Smooth muscle cell (in vitro differentiated cells): ENCODE results near the gene ARHGEF10L. TPM values are rescaled to one million over a fixed set of nuclear protein-coding genes. Genes with fewer than 3 reads are reported as not detected.

ENCODE experiments used
- DNase-seq: peaks from one replicate; lab custom pipeline; 2025; ENCODE audit not compliant: unreplicated experiment; lab: John Stamatoyannopoulos, UW
- H2AFZ ChIP-seq: fragments of 200-600 bp; sonication (generic); 2 replicates; pipeline ENCODE4 v1.6.0; 2016; ENCODE audit warnings: antibody characterized with exemption, low read depth, mild to moderate bottlenecking
- H3F3A ChIP-seq: fragments of 200-600 bp; sonication (generic); 2 replicates; pipeline ENCODE4 v1.6.0; 2017; ENCODE audit warnings: antibody characterized with exemption, low read depth
- H3K27ac ChIP-seq: fragments of 200-600 bp; sonication (generic); 2 replicates; pipeline ENCODE4 v1.5.1; 2016; ENCODE audit warnings: low read depth, mild to moderate bottlenecking
- H3K27me3 ChIP-seq: fragments of 200-600 bp; sonication (generic); 2 replicates; pipeline ENCODE4 v1.6.1; 2016; ENCODE audit warnings: low read depth, mild to moderate bottlenecking
- H3K36me3 ChIP-seq: fragments of 200-600 bp; sonication (generic); 2 replicates; pipeline ENCODE4 v1.5.1; 2016; ENCODE audit warnings: low read depth
- H3K4me1 ChIP-seq: fragments of 200-600 bp; sonication (generic); 2 replicates; pipeline ENCODE4 v1.5.1; 2016; ENCODE audit warnings: low read depth
- H3K4me2 ChIP-seq: fragments of 200-600 bp; sonication (generic); 2 replicates; pipeline ENCODE4 v1.6.0; 2016; ENCODE audit warnings: mild to moderate bottlenecking
- H3K4me3 ChIP-seq: fragments of 200-600 bp; sonication (generic); 2 replicates; pipeline ENCODE4 v1.5.1; 2016; ENCODE audit warnings: mild to moderate bottlenecking
- H3K79me2 ChIP-seq: fragments of 200-600 bp; sonication (generic); 2 replicates; pipeline ENCODE4 v1.6.0; 2016; ENCODE audit warnings: low read depth, mild to moderate bottlenecking
- H3K9ac ChIP-seq: fragments of 200-600 bp; sonication (generic); 2 replicates; pipeline ENCODE4 v1.6.0; 2016; ENCODE audit warnings: low read depth
- H3K9me3 ChIP-seq: fragments of 200-600 bp; sonication (generic); replicated peaks from 2 replicates; pipeline ENCODE4 v1.5.1; 2016; ENCODE audit warnings: low read depth
- H4K20me1 ChIP-seq: fragments of 200-600 bp; sonication (generic); 2 replicates; pipeline ENCODE4 v1.6.0; 2016; ENCODE audit warnings: low read depth
- WGBS: methylation state at CpG from one replicate; pipeline ENCODE4 v1.1.7; 2016; ENCODE audit warnings: low lambda C conversion rate; 5-methylcytosine and 5-hydroxymethylcytosine counted together
- polyA plus RNA-seq: library from polyadenylated mRNA; unstranded; fragments of >200 nt; fragmentation: Nextera tagmentation; extraction: Ambion mirVana; gene quantifications from 2 replicates; pipeline ENCODE4 v1.2.1, GENCODE V29; 2016
- total RNA-seq: library from RNA; depleted of rRNA; stranded (reverse); fragments of >200 nt; gene quantifications from 2 replicates; pipeline ENCODE4 v1.2.3, GENCODE V29; 2014
- TF ChIP-seq, protein P1 (sequence below): fragments of 200-600 bp; sonication (generic); IDR thresholded peaks from 2 replicates; pipeline ENCODE4 v1.5.1; 2017; ENCODE audit warnings: borderline replicate concordance, mild to moderate bottlenecking, antibody characterized with exemption; ENCODE audit not compliant: insufficient read depth, poor library complexity, severe bottlenecking

ARHGEF10L gene
- total and polyA plus RNA-seq, 2 experiments from 2014 or later, result 6.6 to 13.7 TPM

DNA sequence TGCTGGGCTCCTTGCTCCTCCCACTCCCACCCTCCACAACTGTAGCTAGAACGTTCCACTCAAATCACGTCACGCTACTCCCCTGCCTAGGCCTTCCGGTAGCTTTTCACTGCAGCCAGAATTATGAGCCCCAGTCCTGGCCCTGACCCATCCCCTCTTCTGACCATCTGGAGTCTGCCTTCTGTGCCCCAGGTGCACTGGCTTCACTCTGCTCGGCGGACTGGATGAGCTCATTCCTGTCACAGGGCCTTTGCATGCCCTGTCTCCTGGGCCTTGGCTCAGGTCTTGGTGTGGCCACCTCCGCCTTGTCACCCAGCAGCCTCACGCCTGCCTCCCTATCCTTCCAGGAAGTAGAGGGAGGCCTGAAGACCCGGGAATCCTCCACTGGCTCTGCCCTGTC is 153.1 kb downstream of the ARHGEF10L start:
- Histone ChIP-seq H3K9me3 (no peaks in the 10 kb centered on the region), H3K4me3 (no peak overlapping the region), H3K9ac (no peak overlapping the region), H3K27me3 (no peaks in the 10 kb centered on the region), H3K79me2 (no peaks in the 10 kb centered on the region), H4K20me1 (no peaks in the 10 kb centered on the region), H2AFZ (no peak overlapping the region), H3K4me2 (no peak overlapping the region), H3K4me1 (no peaks in the 10 kb centered on the region), H3K27ac (no peak overlapping the region), H3F3A (no peaks in the 10 kb centered on the region), H3K36me3 (no peaks in the 10 kb centered on the region)
- TF ChIP-seq, protein P1, sequence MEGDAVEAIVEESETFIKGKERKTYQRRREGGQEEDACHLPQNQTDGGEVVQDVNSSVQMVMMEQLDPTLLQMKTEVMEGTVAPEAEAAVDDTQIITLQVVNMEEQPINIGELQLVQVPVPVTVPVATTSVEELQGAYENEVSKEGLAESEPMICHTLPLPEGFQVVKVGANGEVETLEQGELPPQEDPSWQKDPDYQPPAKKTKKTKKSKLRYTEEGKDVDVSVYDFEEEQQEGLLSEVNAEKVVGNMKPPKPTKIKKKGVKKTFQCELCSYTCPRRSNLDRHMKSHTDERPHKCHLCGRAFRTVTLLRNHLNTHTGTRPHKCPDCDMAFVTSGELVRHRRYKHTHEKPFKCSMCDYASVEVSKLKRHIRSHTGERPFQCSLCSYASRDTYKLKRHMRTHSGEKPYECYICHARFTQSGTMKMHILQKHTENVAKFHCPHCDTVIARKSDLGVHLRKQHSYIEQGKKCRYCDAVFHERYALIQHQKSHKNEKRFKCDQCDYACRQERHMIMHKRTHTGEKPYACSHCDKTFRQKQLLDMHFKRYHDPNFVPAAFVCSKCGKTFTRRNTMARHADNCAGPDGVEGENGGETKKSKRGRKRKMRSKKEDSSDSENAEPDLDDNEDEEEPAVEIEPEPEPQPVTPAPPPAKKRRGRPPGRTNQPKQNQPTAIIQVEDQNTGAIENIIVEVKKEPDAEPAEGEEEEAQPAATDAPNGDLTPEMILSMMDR, result no peak
- 86% methylated on average over 9 of the region's 9 CpGs for WGBS
- no peak for DNase-seq

DNA sequence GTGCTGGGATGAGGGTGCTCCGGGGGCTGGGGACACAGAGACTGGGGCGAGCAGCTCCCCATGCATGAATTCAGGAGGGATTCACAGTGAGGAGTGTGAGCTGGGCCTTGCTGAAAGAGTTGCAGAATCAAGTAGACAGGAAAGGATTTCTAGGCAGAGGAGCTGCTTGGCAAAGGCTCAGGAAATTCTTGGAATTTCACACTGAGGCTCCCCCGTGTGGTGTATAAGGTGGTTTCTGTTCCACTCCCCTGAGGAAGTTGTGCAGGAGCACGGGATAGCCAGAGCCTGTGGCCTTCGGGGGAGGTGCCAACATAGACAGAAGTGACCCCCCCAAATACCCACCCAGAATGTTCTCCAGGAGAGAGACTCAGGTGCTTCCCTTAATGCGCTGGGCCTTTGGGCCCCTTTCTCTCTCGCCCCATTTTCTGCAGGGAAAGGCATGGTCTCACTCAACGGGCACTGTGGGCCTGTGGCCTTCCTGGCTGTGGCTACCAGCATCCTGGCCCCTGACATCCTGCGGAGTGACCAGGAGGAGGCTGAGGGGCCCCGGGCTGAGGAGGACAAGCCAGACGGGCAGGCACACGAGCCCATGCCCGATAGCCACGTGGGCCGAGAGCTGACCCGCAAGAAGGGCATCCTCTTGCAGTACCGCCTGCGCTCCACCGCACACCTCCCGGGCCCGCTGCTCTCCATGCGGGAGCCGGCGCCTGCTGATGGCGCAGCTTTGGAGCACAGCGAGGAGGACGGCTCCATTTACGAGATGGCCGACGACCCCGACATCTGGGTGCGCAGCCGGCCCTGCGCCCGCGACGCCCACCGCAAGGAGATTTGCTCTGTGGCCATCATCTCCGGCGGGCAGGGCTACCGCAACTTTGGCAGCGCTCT is 157.2 kb downstream of the ARHGEF10L start:
- no peak for DNase-seq
- TF ChIP-seq, protein P1, result peak; percentile 8
- 87% methylated on average over 41 of the region's 42 CpGs for WGBS
- no peaks in the 10 kb centered on the region for H3K36me3 ChIP-seq
- no peaks in the 10 kb centered on the region for H3F3A ChIP-seq
- H3K27me3 ChIP-seq, result no peaks in the 10 kb centered on the region
- H2AFZ ChIP-seq, result no peak overlapping the region
- no peaks in the 10 kb centered on the region for H4K20me1 ChIP-seq
- no peak overlapping the region for H3K9ac ChIP-seq
- H3K4me2 ChIP-seq, result no peak overlapping the region
- no peak overlapping the region for H3K4me3 ChIP-seq
- H3K9me3 ChIP-seq, result no peaks in the 10 kb centered on the region
- H3K27ac ChIP-seq, result no peak overlapping the region
- no peaks in the 10 kb centered on the region for H3K4me1 ChIP-seq
- no peaks in the 10 kb centered on the region for H3K79me2 ChIP-seq

DNA sequence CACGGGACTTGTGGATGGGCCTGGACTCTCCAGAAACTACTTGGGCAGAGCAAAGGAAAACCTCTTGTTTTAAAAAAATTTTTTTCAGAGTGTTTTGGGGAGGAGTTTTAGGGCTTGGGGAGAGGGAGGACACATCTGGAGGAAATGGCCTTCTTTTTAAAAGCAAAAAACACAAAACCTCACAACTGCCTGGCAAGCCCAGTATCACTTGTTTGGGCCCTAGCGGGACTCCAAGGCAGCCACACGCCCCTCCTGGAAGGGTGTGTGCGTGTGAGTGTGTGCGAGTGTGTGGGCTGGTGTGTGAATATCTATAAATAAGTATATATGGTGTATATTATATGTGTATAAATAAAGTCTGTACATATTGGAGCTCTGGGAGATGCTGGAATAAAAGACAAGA is 158.0 kb downstream of the ARHGEF10L start:
- H3K4me2 ChIP-seq, result no peak overlapping the region
- H3F3A ChIP-seq, result no peaks in the 10 kb centered on the region
- no peaks in the 10 kb centered on the region for H3K27me3 ChIP-seq
- H3K27ac ChIP-seq, result no peak overlapping the region
- H3K9me3 ChIP-seq, result no peaks in the 10 kb centered on the region
- no peaks in the 10 kb centered on the region for H4K20me1 ChIP-seq
- TF ChIP-seq, protein P1, result no peak
- H3K4me1 ChIP-seq, result no peaks in the 10 kb centered on the region
- H3K9ac ChIP-seq, result no peak overlapping the region
- 94% methylated on average over 5 of the region's 5 CpGs for WGBS
- H3K36me3 ChIP-seq, result no peaks in the 10 kb centered on the region
- H3K4me3 ChIP-seq, result no peak overlapping the region
- DNase-seq, result no peak
- no peak overlapping the region for H2AFZ ChIP-seq
- no peaks in the 10 kb centered on the region for H3K79me2 ChIP-seq

DNA sequence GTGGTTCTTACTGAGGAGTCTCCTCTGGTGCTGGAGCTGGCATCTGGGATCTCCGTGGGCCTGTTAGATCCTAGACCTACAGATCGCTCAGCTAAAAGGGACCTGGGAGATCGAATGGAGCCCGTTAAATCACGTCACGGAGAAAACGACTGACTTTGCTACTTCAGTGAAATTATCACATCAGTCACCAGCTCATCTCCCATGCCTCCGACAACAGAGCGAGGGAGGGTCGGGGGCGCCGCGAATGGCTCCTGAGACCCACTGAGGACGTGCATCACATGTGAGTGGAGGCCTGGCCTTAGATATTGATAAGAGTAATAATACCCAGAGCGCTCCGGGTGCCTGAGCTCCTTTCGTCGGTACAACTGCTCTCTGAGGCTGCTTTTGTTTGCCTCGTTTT is 160.1 kb downstream of the ARHGEF10L start:
- Histone ChIP-seq H3K9me3 (no peaks in the 10 kb centered on the region), H3K4me2 (no peak overlapping the region), H3K4me3 (no peak overlapping the region), H4K20me1 (no peaks in the 10 kb centered on the region), H3K4me1 (no peaks in the 10 kb centered on the region), H3K9ac (no peak overlapping the region), H3K79me2 (no peaks in the 10 kb centered on the region), H3K27ac (no peak overlapping the region), H2AFZ (no peak overlapping the region), H3F3A (no peaks in the 10 kb centered on the region), H3K36me3 (no peaks in the 10 kb centered on the region), H3K27me3 (no peaks in the 10 kb centered on the region)
- TF ChIP-seq, protein P1, result no peak
- 94% methylated on average over 19 of the region's 19 CpGs for WGBS
- DNase-seq, result no peak
